ENCODE results near the gene ZNF718. TPM values are rescaled to one million over a fixed set of nuclear protein-coding genes. Genes with fewer than 3 reads are reported as not detected.
A peak's percentile ranks its signal among the peaks of the same experiment; 100 is the strongest.

The ZNF718 gene
- total and polyA plus RNA-seq, 2 of the 8 experiments (the other 6 are each of a cell fraction or from before 2014, with no cell fraction given) = 3.3 to 19.5 TPM

- Histone ChIP-seq H3K56ac (replicated peaks; ENCODE audit: insufficient read length, low read depth, low read length) (peak overlapping the region; percentile 69), H2BK120ac (replicated peaks; ENCODE audit: low read depth, low read length) (no peak overlapping the region), H3K27ac (ENCODE audit: low read depth, low read length) (peak overlapping the region; percentile 91), H4K8ac (ENCODE audit: extremely low read depth, insufficient read depth, low read length) (peak overlapping the region; percentile 99), H4K20me1 (replicated peaks in 1 of 2; ENCODE audit: control insufficient read depth in 1 of 2, insufficient read depth in 2 of 2, low read length in 2 of 2) (peaks cover 4 to 13% of the 10 kb centered on the region in 2 experiments), H3K4ac (replicated peaks; ENCODE audit: insufficient read length, low read depth, low read length) (peak overlapping the region; percentile 78), H3K79me2 (ENCODE audit: control insufficient read depth in 1 of 2, insufficient read depth in 2 of 2, low read length in 2 of 2) (peaks cover 10 to 48% of the 10 kb centered on the region in 2 experiments), H3K9ac (replicated peaks in 1 of 4; ENCODE audit: extremely low read depth in 1 of 4, low read depth in 3 of 4, low read length in 3 of 4) (peak overlapping the region; percentile 77 to 97 (median 94)), H3K14ac (ENCODE audit: insufficient read length) (no peak overlapping the region), H2AFZ (ENCODE audit: low read length) (no peak overlapping the region; the same call in 1 of the 2 replicates), H3K79me1 (ENCODE audit: low read depth, low read length) (peaks cover 8% of the 10 kb centered on the region), H3K27me3 (replicated peaks in 1 of 4; ENCODE audit: control insufficient read depth in 3 of 4, extremely low read depth in 1 of 4, insufficient read depth in 3 of 4, low read length in 3 of 4) (no peaks in the 10 kb centered on the region), H2BK20ac (ENCODE audit: low read length) (no peak overlapping the region), H4K5ac (ENCODE audit: insufficient read length, low read depth, low read length) (peak overlapping the region; percentile 97), H3K9me3 (ENCODE audit: insufficient read depth in 2 of 2, low read depth in 1 of 2, low read length in 1 of 2) (no peaks in the 10 kb centered on the region), H3K4me2 (ENCODE audit: insufficient read depth in 1 of 2, low read depth in 2 of 2, low read length in 2 of 2) (peak overlapping the region; percentile 68 to 72), H3K4me3 (ENCODE audit: extremely low read depth in 1 of 4, insufficient read depth in 2 of 4, low read depth in 3 of 4, low read length in 4 of 4) (peak overlapping the region; percentile 86 to 91 (median 87)), H2AK5ac (ENCODE audit: low read depth, low read length) (no peak overlapping the region), H3K23ac (ENCODE audit: insufficient read length) (no peak overlapping the region), H4K91ac (replicated peaks; ENCODE audit: insufficient read length, low read length) (peak overlapping the region; percentile 89), H2BK5ac (ENCODE audit: low read depth, low read length) (peak overlapping the region; percentile 90; the same call in 1 of the 2 replicates), H2BK12ac (ENCODE audit: low read depth, low read length) (peak overlapping the region; percentile 75; the same call in 1 of the 2 replicates), H3K23me2 (ENCODE audit: low read depth, low read length) (peaks cover 13% of the 10 kb centered on the region; the same call in 1 of the 2 replicates), H3K4me1 (replicated peaks in 1 of 4; ENCODE audit: control insufficient read depth in 3 of 4, insufficient read depth in 4 of 4, low read length in 3 of 4) (peaks cover 2 to 5% (median 5%) of the 10 kb centered on the region in 4 experiments; a peak in 5 of 7 replicates), H2BK15ac (ENCODE audit: low read length) (no peak overlapping the region), H3K18ac (ENCODE audit: extremely low read depth, low read length) (peak overlapping the region; percentile 75), H3K36me3 (ENCODE audit: control insufficient read depth in 2 of 4, insufficient read depth in 4 of 4, low read length in 3 of 4) (peaks cover 0 to 3% (median 2%) of the 10 kb centered on the region in 4 experiments; a peak in 3 of 8 replicates)
- FAIRE-seq = peak; percentile 96
- CTCF ChIA-PET (ENCODE audit: partially characterized antibody) = interaction anchor here (0.8 to 3.9 kb wide), 5 partner anchors 8 to 39 kb away, joined by 3 to 15 read pairs (median 3); no protein-coding TSS in a partner anchor
- DNase-seq (ENCODE audit: low read depth in 1 of 2, low spot score in 2 of 2) = peak in 1 of 2 experiments; percentile 73
- POLR2A ChIA-PET (ENCODE audit: partially characterized antibody) = interaction anchor here (0.6 to 4.7 kb wide), 17 partner anchors 9 to 158 kb away, joined by 3 to 36 read pairs (median 4); partner anchors contain the start of genes ZNF141, ZNF595 and ZNF718
- WGBS, 2 experiments (ENCODE audit: extremely low coverage in 1 of 2, insufficient coverage in 1 of 2, insufficient read length in 1 of 2, insufficient replicate concordance in 2 of 2, low coverage in 1 of 2, low lambda C conversion rate in 2 of 2, missing lambda C conversion rate in 1 of 2) = 1% methylated on average over 42 of the region's 57 CpGs; no CpG with 5 or more reads in 1 of the 2 experiments
- TF ChIP-seq EGR1 (IDR thresholded peaks at IDR 0.05; ENCODE audit: borderline replicate concordance, low read depth, low read length) (peak; percentile 54; the same call in 1 of the 2 replicates), ATF2 (IDR thresholded peaks at IDR 0.05; ENCODE audit: low read length) (0 out of 2 replicates have a peak, but pooled peaks have one; percentile 49), BACH1 (IDR thresholded peaks at IDR 0.05; ENCODE audit: low read length) (no peak), GTF2F1 (IDR thresholded peaks at IDR 0.05; ENCODE audit: borderline replicate concordance, low read depth, low read length) (peak; percentile 65; the same call in 1 of the 2 replicates), TAF1 (IDR thresholded peaks at IDR 0.05; ENCODE audit: low read depth, low read length) (peak; percentile 85), CREB1 (IDR thresholded peaks at IDR 0.05) (peak; percentile 55), ASH2L (IDR thresholded peaks at IDR 0.05; ENCODE audit: low read length) (peak; percentile 74), SIN3A (conservative IDR thresholded peaks at IDR 0.05 in 1 of 2, IDR thresholded peaks at IDR 0.05 in 1 of 2; ENCODE audit: low read depth in 1 of 2, low read length in 2 of 2) (peak in 1 of 2 experiments; percentile 79; a peak in 2 of 4 replicates), KDM4A (IDR thresholded peaks at IDR 0.05; ENCODE audit: low read depth, low read length, severe bottlenecking) (peak; percentile 77)
Observed at GRCh38 chr4:212438-213188, 88.3 kb downstream of the ZNF718 start.
